GDM1 (cell line): Measurements from ENCODE around the gene SLC39A12.
"Not testable (repeated sequence)": the region's sequence is repeated elsewhere in the genome, so short reads cannot be mapped to it uniquely, and the experiment has no call there.

ENCODE experiments used
- DNase-seq: peaks from one replicate; lab custom pipeline; 2025; lab: John Stamatoyannopoulos, UW

Gene SLC39A12

DNA sequence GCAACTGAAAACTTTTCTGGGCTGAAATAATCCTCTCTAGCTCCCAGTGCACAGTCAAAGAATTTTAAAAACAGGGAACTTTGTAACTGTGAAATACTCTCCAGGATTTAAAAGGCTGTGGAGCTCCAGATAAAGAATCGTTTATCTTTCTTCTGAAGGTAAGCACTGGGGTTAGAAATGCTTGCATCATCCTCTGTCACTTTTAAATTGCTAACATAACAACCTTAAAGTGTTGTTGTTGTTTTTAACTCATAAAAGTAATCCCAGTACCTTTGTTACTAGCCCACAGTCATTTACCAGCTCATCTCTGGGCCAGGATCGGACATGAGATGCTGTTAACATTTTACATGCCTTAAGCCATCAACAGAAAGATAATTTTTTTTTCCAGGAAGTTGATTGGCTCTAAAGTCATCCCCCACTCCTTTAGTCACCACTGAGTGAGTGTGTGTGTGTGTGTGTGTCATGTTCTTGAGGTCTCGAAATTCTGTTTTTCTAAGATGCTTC lies at the start of gene SLC39A12:
TSS of gene SLC39A12 (plus strand) at position 51 of the 504 bp plus-strand sequence. CDS start 1,359 bp downstream, outside the sequence.
- DNase-seq, result no peak

DNA sequence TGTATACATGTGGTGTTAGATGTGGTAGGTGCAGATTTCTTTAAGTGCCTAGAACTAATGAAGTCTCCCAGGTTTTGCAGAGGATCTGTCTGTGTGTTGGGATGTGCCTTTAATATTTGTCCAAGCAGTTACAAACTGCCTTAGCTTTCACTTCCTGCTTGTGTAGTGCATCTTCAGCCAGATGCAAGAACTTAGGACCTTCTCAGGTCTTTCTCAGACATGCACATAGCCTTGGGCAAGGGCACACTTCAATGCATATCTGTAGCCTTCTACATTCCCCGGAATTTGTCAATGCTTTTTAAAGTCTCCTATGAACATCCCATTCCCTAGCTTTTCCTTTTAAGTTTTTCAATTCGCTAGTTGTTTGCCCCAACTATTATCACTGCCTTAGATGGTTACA lies 47.2 kb upstream of the SLC39A12 start:
- DNase-seq, result no peak

DNA sequence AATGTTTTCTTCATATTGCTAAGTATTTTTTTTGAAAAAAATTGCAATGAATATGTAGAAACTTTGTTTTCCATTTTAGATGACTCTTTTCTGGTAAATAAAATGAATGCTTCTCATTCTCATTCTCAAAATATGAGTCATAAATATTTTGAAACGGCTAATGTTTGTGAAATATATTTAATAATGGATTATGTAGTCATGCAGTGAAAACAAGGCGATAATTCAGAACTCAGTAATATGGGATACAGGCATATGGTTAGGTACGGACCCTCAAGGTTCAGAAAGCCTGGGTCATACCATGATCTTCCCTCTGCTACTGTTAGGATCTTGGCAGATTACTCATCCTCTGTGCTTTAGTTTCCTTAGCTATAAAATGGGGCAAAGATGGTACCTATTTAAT lies 46.2 kb upstream of the SLC39A12 start:
- no peak for DNase-seq

DNA sequence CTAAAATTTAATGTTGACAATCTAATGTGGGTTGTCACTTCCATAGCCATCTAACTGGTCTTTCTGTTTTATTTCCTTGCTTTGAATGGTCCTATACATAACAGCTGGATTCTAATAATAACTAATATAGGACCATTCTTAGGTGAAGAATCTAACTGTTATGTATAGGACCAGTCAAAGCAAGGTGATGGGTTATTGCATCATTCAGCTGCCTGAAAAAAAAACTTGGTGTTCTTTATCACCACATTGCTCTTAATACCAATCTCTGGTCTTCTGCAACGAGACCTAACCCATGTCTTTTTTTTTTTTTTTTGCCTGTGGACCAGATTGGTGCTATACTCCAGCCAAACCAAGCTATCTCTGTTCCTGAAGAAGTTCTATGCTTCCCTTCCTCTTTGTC lies 45.7 kb upstream of the SLC39A12 start:
- no peak for DNase-seq

DNA sequence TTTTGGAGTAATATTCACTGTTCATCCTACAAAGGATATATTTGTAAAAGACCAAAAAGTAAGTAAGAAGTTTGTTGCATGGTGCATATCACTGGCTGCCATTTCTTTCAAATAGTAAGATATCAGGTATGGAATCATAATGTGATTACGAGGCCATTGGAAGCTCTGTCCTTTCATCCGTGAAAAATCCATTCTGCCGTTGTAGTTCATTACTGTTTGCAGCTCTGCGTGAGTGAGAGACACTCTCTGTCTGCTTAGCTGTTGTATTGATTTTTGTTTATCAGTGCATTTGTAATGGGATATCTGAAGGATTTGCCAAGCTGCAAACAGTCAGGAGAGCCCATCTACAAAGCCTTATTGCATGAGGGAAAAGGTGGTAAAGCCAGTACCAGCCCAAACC lies 44.1 kb upstream of the SLC39A12 start:
- no peak for DNase-seq

DNA sequence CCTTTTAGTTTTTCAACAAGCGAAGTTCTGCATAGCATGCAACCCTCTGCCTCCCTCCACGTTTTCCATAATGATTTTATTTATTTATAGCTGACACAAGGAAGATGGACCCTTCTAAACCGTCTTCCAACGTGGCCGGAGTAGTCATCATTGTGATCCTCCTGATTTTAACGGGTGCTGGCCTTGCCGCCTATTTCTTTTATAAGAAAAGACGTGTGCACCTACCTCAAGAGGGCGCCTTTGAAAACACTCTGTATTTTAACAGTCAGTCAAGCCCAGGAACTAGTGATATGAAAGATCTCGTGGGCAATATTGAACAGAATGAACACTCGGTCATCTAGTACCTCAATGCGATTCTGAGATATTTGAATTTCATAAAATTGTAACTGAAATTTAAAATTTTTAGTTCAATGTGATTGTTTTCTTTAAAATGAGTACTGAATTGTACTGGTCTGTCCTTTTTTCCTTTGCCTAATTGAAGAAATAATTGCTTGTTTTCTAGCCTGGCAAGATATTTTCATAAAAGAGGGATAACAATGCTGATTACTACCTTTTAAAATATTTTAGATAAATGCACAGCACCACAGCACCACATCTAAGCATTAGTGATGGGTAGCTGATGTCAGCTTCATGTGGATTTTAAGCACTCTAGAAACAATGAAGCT lies 41.5 kb upstream of the SLC39A12 start:
- DNase-seq, result peak; percentile 24

DNA sequence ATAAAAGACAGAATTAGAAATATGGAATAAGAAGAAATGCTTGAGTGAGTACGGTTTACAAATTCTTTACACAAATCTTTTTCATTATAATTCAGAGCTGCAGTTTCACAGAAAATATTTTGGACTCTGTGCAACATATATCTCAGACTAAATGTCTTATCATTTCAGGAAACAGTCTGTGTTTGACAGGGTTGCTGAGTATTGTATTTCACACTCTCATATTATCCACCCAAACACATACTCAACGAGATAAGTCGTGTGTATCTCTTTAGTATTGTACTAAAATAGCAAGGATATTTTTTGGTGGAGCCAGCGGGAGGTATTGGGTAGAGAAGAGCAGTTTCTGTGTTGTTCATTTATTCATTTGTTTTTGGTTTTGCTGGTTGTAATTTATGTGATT lies 39.0 kb upstream of the SLC39A12 start:
- DNase-seq, result no peak

DNA sequence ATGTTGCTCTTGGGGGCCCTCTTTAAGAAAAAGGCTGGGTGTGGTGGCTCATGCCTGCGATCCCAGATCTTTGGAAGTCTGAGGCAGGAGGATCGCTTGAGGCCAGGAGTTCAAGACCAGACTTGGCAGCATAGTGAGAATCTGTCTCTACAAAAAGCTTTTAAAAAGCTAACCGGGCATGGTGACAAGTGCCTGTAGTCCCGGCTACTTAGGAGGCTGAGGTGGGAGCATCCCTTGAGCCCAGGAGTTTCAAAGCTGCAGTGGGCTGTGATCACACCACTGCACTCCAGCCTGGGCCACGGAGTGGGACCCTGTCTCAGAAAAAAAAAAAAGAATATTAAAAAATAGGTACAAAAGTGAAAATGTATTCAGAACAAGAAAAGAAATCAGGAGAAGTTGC lies 38.1 kb upstream of the SLC39A12 start:
- no peak for DNase-seq

DNA sequence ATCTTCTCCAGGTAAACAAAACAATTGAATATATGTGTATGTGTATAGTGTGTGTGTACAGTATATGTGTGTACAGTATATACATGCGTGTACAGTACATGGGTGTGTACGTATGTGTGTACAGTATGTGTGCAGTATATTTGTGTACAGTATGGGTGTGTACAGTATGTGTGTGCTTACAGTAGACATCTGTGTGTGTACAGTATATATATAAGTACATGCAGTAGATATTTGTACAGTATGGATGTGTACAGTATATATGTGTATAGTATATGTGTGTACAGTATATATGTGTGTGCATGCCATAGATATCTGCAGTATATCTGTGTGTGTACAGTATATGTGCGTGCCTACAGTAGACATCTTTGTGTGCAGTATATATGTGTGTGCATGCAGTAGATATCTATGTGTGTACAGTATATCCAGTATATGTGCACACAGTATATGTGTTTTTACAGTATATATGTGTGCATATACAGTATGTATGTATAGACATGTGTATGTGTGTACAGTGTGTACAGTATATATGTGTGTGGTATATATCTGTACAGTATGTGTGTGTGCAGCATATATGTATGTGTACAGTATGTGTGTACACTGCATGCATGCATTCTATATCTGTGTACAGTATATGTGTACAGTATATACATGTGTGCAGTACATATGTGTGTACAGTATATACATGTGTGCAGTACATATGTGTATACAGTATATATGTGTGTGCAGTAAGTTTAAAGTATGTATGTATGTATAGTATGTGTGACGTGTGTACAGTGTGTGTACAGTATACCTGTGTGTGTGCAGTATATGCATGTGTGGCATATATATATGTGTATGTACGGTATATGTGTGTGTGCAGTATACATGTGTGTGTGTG lies 37.3 kb upstream of the SLC39A12 start:
- DNase-seq, result no peak

DNA sequence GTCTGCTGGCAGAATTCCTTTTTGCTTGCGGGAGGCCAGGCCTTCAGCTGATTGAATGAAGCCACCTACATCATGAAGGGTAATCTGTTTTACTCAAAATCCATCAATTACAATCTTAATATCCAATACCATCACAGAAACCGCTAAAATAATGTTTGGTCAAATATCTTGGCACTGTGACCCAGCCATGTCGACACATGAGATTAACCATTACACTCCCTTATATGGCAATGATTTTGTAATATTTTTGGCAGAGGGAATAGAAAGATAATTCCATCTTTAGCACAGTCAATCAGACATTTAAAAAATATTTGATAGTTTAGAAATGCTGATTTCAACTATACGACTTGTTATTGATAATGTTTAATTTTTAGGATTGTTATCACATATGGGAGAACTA lies 36.5 kb upstream of the SLC39A12 start:
- DNase-seq, result no peak

DNA sequence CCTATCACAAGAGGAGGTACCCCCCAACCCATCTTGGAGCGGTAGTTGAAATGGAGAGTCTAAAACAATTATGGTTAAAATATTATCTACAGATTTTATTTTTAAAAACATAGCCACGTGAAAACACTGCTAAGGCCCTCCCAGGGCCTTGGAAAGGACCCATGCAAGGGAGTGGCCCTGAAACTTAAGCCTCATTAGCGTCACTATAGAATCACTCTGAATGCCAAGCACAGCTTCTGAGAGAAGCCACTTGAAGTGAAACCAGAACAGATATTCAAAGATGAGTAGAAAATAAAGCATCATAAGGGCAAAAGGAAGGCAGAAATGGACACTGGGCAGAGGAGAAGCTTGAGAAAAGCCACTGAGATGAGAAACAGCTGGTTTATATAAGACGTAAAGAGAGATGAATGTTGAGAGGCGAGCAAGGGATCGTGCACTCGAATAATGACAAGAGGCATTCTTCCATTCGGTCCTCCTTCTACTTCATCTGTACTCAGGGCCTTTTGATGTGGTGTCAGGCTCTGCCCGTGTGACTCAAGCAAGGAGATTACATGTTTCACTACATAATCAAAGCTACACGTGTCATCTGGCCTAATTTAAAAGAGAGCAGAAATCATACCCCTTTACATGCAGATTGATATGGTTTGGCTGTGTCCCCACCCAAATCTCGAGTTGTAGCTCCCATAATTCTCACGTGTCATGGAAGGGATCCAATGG lies 33.4 kb upstream of the SLC39A12 start:
- DNase-seq, result no peak

DNA sequence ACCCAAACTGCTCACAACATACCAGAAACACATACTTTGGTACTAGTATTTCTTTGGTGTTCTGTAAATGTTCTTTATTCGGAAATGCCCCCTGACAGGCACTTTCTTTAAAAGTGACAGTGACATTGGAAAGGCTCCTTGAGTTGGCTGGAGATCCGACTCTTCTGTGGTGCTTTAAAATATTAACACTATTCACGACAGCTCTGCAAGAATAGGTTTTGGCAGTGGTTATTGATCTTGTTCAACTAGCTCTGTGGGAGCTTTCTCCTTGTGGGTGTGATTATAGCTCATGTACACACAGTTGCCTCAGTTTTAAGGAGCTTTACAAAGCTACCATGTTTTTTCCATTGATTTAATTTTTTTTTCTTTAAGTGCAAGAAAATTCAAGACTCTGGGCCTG lies 30.3 kb upstream of the SLC39A12 start:
- no peak for DNase-seq

DNA sequence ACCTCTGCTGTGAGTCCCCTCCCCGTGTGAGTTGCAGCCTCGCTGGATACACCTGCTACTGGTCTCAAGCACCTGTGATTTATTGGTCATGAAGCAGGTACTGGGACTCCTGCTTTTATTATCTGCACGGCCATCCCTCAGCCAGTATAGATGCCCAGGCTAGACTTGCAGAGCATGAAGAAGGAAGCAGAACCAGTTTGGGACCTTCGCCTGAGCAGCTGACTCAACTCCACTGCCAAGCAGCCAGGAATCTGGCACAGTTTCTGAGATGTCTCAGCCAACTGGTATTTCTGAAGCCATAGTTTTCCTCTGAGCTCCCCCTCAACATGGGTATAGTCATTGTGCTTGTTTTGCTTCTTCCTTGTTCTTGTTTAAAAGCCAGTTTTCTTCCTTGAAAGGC lies 28.0 kb upstream of the SLC39A12 start:
- no peak for DNase-seq

DNA sequence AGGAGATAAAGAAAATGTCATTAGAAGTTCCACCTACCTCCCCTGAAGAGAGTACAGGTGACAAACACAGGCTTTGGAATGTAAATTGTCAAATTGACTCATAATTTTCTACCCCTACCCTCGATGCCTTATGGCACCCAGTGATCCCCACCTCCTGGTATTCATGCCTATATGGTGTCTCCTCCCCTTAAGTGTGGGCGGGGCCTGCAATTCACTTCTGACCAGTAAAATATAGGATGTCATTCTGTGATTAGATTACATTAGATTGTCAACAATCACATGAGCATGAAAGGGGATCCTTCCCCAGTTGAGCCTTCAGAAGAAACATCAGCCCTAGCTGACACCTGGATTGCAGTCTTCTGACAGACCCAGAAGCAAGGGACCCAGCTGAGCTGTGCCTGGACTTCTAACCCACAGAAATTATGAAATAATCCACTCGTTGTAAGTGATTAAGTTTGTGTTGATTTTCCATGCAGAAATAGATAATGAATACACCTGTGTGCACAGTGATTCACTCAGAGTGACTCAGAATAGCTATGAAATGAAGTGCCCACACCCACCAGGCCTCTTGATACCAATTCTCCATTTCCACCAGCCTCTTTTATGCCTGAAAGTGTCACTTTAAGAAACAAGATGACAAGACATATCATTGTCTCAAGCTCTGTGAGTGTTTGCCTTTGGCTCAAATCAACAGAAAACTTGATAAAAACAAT lies 8.5 kb upstream of the SLC39A12 start:
- no peak for DNase-seq

DNA sequence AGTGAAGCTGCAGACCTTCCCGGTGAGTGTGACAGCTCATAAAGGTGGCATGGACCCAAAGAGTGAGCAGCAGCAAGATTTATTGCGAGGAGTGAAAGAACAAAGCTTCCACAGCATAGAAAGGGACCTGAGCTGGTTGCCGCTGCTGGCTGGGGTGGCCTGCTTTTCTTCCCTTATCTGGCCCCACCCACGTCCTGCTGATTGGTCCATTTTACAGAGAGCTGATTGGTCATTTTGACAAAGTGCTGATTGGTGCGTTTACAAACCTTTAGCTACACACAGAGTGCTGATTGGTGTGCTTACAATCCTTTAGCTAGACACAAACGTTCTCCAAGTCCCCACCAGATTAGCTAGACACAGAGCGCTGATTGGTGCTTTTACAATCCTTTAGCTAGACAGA lies 1.4 kb upstream of the SLC39A12 start:
- not testable (repeated sequence) for DNase-seq

DNA sequence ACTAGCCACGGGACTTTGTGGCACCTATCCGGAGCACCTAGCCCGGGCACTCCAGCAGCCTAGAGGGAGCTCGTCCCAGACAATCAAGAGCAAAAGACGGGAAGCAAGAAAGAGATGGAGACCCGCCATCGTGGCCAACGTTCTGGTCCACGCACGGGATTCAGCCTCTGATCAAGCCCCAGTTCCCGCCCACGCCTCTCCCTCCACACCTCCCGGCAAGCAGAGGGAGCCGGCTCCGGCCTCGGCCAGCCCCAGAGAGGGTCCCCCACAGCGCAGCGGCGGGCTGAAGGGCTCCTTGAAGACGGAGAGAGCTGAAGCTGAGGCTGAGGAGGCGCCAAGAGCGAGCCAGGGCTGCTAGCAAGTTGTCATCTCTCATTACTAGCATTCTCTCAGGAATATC lies 992 bp upstream of the SLC39A12 start:
- DNase-seq, result no peak

DNA sequence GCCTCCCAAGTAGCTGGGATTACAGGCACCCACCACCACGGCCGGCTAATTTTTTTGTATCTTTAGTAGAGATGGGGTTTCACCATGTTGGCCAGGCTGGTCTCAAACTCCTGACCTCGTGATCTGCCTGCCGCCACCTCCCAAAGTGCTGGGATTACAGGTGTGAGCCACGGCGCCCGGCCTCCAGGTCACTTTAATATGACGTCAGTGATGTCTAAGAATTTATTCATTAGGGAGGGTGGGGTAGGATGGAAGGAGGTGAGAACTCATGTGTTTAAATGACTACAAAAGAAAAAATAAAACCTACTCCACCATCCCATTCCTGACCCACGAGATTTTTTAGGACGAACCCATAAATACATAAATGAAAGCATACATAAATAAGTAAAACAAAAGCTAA lies 2.7 kb downstream of the SLC39A12 start:
- not testable (repeated sequence) for DNase-seq

DNA sequence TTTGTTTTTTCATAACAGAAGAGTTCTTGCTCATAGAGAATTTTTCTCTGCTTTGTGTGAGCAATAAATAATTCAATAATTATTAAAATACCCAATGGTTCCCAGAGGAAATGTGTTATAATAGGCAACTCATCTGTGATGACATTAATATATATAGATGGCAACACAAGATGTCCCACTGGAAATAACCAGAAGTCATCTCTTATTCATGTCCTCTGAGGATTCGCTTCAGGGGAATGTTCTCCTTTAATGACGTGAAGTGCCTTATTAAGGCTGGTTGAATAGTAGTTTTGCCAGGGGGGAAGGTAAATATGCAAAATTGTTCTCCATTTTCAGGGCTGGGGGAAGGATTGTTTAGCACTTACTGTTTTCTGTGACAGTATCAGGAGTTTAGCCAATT lies 3.1 kb downstream of the SLC39A12 start:
- DNase-seq, result no peak

DNA sequence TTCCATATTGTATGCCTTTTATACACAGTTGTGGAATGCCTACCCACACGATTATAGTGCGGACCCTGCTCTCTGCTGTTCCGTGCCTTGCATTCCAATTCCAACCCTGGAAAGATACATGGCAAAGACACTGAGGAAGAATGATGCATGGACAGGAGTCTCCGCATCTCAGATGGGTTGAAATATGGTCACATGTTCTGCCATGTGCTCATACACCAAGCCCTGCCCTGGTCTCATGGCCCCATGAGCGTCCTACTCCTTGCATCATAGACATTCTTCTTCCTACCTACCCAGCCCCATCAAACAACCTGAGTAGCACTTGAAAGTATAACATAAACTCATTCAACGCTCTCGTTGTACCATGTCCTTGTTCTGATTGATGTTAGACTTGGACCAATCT lies 6.3 kb downstream of the SLC39A12 start:
- no peak for DNase-seq

DNA sequence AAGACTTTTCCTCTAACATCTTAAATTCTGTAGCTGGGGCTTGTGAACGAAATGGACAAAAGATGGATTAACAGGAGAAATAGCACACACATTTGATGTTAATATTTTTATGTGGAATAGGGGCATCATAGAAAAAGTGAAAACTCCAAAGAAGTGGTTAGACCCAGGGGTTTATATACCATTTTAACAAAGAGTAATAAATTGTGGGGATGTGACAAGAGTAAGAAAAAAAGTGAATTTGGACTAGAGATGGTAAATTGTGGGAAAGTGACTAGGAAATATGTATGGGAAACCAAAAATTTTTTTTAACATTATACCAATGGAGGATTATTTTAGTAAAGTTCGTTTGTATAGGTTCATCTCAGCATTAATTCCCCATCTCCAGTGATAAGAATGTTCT lies 8.2 kb downstream of the SLC39A12 start:
- no peak for DNase-seq

DNA sequence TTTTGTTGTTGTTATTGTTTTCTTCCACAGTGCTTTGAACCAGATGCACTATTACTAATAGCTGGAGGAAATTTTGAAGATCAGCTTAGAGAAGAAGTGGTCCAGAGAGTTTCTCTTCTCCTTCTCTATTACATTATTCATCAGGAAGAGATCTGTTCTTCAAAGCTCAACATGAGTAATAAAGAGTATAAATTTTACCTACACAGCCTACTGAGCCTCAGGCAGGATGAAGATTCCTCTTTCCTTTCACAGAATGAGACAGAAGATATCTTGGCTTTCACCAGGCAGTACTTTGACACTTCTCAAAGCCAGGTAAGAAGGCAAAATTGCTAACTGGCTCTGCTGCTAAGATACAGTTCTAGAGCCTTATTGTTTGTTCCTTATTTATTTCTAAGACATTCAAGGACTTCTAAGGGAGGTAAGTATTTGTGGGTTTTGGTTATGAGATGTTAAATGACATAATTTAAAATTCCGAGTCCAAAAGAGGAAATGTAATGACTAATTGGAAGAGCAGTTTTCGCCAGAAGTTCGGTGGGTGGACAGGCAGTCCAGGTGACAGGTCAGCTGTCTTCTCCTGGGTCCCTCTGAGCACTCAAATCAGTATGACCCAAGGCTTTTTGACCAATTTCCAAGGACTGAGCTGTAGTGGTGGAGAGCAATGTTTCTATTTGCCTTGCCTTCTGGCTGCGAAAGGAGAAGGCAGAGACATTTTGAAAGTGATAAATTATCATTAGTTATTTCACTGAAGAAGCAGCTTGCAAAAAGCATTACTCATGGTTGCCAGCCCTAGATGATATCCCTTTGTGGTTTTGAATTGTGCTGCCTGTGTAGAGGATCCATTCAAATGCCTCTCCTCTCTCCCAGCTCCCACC lies 10.1 kb downstream of the SLC39A12 start:
- no peak for DNase-seq
